HG03103 (cell line): ENCODE measurements around the gene EPB41.
A peak's percentile ranks its signal among the peaks of the same experiment; 100 is the strongest.
"Not testable (repeated sequence)": the region's sequence is repeated elsewhere in the genome, so short reads cannot be mapped to it uniquely, and the experiment has no call there.

ENCODE experiments used
- ATAC-seq: cut with Tn5 transposase; IDR thresholded peaks from one replicate; pipeline ENCODE4 v1.9.1; 2021; ENCODE audit warnings: low read depth; ENCODE audit not compliant: unreplicated experiment

Gene EPB41

GRCh38 chr1:28925350-28925891, 11.1 kb downstream of the EPB41 start:
- ATAC-seq: no peak

- ATAC-seq: peak; percentile 91
Observed at GRCh38 chr1:28926629-28927265, 12.4 kb downstream of the EPB41 start.

- no peak for ATAC-seq
Observed at GRCh38 chr1:28927266-28927647, 12.9 kb downstream of the EPB41 start.

- no peak for ATAC-seq
Observed at GRCh38 chr1:28927648-28928313, 13.4 kb downstream of the EPB41 start.

- no peak for ATAC-seq
Observed at GRCh38 chr1:28928314-28928941, 14.1 kb downstream of the EPB41 start.

- no peak for ATAC-seq
Observed at GRCh38 chr1:28933277-28933676, 18.9 kb downstream of the EPB41 start.

- ATAC-seq: no peak
Observed at GRCh38 chr1:28933918-28934317, 19.5 kb downstream of the EPB41 start.

- no peak for ATAC-seq
Observed at GRCh38 chr1:28934676-28935075, 20.3 kb downstream of the EPB41 start.

GRCh38 chr1:28935293-28935692, 20.9 kb downstream of the EPB41 start:
- ATAC-seq: no peak

- ATAC-seq: no peak
Observed at GRCh38 chr1:28936094-28936493, 21.7 kb downstream of the EPB41 start.

GRCh38 chr1:28936528-28936927, 22.2 kb downstream of the EPB41 start:
- ATAC-seq: no peak

- ATAC-seq: not testable (repeated sequence)
Observed at GRCh38 chr1:28943581-28943980, 29.2 kb downstream of the EPB41 start.

GRCh38 chr1:28950006-28950405, 35.6 kb downstream of the EPB41 start:
- no peak for ATAC-seq

GRCh38 chr1:28950449-28950848, 36.1 kb downstream of the EPB41 start:
- ATAC-seq: no peak

GRCh38 chr1:28954126-28954726, 39.9 kb downstream of the EPB41 start:
- ATAC-seq: no peak

- ATAC-seq: no peak
Observed at GRCh38 chr1:28956038-28956464, 41.7 kb downstream of the EPB41 start.

GRCh38 chr1:28962114-28962831, 47.9 kb downstream of the EPB41 start:
- not testable (repeated sequence) for ATAC-seq

GRCh38 chr1:28965271-28965870, 51.0 kb downstream of the EPB41 start:
- no peak for ATAC-seq

GRCh38 chr1:28966617-28967016, 52.2 kb downstream of the EPB41 start:
- no peak for ATAC-seq
